GM21528 (cell line): ENCODE data around the gene FGF1.

Experiments used
- ATAC-seq: cut with Tn5 transposase; IDR thresholded peaks from one replicate; pipeline ENCODE4 v1.9.1; 2021; ENCODE audit warnings: mild to moderate bottlenecking, moderate library complexity; ENCODE audit not compliant: unreplicated experiment, low FRiP score

Gene FGF1

GRCh38 chr5:142589720-142590119 is 96.2 kb downstream of the FGF1 start:
- no peak for ATAC-seq

- no peak for ATAC-seq
These were observed 98.4 kb downstream of the FGF1 start for GRCh38 chr5:142587354-142587965.

- ATAC-seq: no peak
These were observed 99.3 kb downstream of the FGF1 start for GRCh38 chr5:142586552-142586951.

- no peak for ATAC-seq
These were observed 100.4 kb downstream of the FGF1 start for GRCh38 chr5:142585451-142585850.

GRCh38 chr5:142584891-142585290 is 101.0 kb downstream of the FGF1 start:
- ATAC-seq: no peak

GRCh38 chr5:142578161-142578830 is 107.6 kb downstream of the FGF1 start:
- no peak for ATAC-seq

GRCh38 chr5:142576804-142577203 is 109.1 kb downstream of the FGF1 start:
- ATAC-seq: no peak

GRCh38 chr5:142576303-142576702 is 109.6 kb downstream of the FGF1 start:
- ATAC-seq: no peak

- ATAC-seq: no peak
These were observed 113.9 kb downstream of the FGF1 start for GRCh38 chr5:142572006-142572405.

- ATAC-seq: no peak
These were observed 114.5 kb downstream of the FGF1 start for GRCh38 chr5:142571371-142571770.

GRCh38 chr5:142569905-142570304 is 116.0 kb downstream of the FGF1 start:
- ATAC-seq: no peak

- no peak for ATAC-seq
These were observed 116.9 kb downstream of the FGF1 start for GRCh38 chr5:142568996-142569335.

GRCh38 chr5:142568283-142568995 is 117.5 kb downstream of the FGF1 start:
- no peak for ATAC-seq

- no peak for ATAC-seq
These were observed 124.3 kb downstream of the FGF1 start for GRCh38 chr5:142561486-142562097.

GRCh38 chr5:142561029-142561428 is 124.9 kb downstream of the FGF1 start:
- no peak for ATAC-seq

GRCh38 chr5:142552107-142552506 is 133.8 kb downstream of the FGF1 start:
- ATAC-seq: no peak

- no peak for ATAC-seq
These were observed 134.4 kb downstream of the FGF1 start for GRCh38 chr5:142551338-142552067.

- no peak for ATAC-seq
These were observed 135.4 kb downstream of the FGF1 start for GRCh38 chr5:142550471-142550870.

GRCh38 chr5:142549834-142550233 is 136.1 kb downstream of the FGF1 start:
- no peak for ATAC-seq

- no peak for ATAC-seq
These were observed 137.1 kb downstream of the FGF1 start for GRCh38 chr5:142548739-142549275.
